SK-N-MC (cell line): ENCODE results near the gene DTWD2.

Source experiments
- DNase-seq: peaks from one replicate; pipeline ENCODE4 v3.0.0-alpha.2; 2011; ENCODE audit warnings: low read depth, low spot score
- H3K27ac ChIP-seq: fragments of 200-600 bp; sonication (generic); 2 replicates; pipeline ENCODE4 v1.5.1; 2016; ENCODE audit warnings: mixed run types
- H3K36me3 ChIP-seq: fragments of 200-600 bp; sonication (generic); 2 replicates; pipeline ENCODE4 v1.6.1; 2017; ENCODE audit warnings: antibody characterized with exemption, low read length, mixed read lengths; ENCODE audit not compliant: insufficient read depth
- H3K4me3 ChIP-seq: fragments of 200-600 bp; sonication (generic); 2 replicates; pipeline ENCODE4 v1.5.1; 2016
- H3K9ac ChIP-seq: fragments of 200-600 bp; sonication (generic); 2 replicates; pipeline ENCODE4 v1.8.0; 2017; ENCODE audit warnings: mixed run types, mixed read lengths; ENCODE audit not compliant: insufficient read length
- H3K9me3 ChIP-seq: fragments of 200-600 bp; sonication (generic); 2 replicates; pipeline ENCODE4 v1.6.1; 2017; ENCODE audit warnings: low read depth, mild to moderate bottlenecking, antibody characterized with exemption, low read length, moderate library complexity, mixed read lengths
- EZH2 ChIP-seq: fragments of 200-600 bp; sonication (generic); IDR thresholded peaks from one replicate; pipeline ENCODE4 v1.6.1; 2017; ENCODE audit warnings: antibody characterized with exemption
- FOXP2 ChIP-seq: optimal IDR thresholded peaks from 2 replicates; pipeline ENCODE3; 2011; ENCODE audit warnings: mild to moderate bottlenecking, moderate library complexity; ENCODE audit not compliant: insufficient read depth; ENCODE audit errors: extremely low read length, control extremely low read depth
- POLR2AphosphoS5 ChIP-seq: IDR thresholded peaks from 2 replicates; pipeline ENCODE4 v1.6.1; 2012; ENCODE audit warnings: mild to moderate bottlenecking, low read depth, low read length, borderline replicate concordance

Gene DTWD2

GRCh38 chr5:119028575-119028974, 40.2 kb upstream of the DTWD2 start:
- no peaks in the 10 kb centered on the region for H3K36me3 ChIP-seq
- H3K9ac ChIP-seq, result peak overlapping the region; percentile 34
- no peaks in the 10 kb centered on the region for H3K9me3 ChIP-seq
- H3K4me3 ChIP-seq, result peak overlapping the region; percentile 35; the same call in 1 of the 2 replicates
- DNase-seq, result peak; percentile 35
- peak overlapping the region; percentile 92 for H3K27ac ChIP-seq
- no peak for TF ChIP-seq FOXP2
- no peak for TF ChIP-seq POLR2AphosphoS5
- TF ChIP-seq EZH2, result no peak

- TF ChIP-seq POLR2AphosphoS5 (no peak), EZH2 (no peak)
- no peaks in the 10 kb centered on the region for H3K36me3 ChIP-seq
- no peak for DNase-seq
- no peak overlapping the region for H3K9ac ChIP-seq
- no peak overlapping the region for H3K4me3 ChIP-seq
- no peaks in the 10 kb centered on the region for H3K9me3 ChIP-seq
- H3K27ac ChIP-seq, result no peak overlapping the region
Observed at GRCh38 chr5:119022773-119023172, 34.4 kb upstream of the DTWD2 start.

GRCh38 chr5:119022017-119022745, 33.8 kb upstream of the DTWD2 start:
- DNase-seq, result no peak
- Histone ChIP-seq H3K9me3 (no peaks in the 10 kb centered on the region), H3K27ac (no peak overlapping the region), H3K36me3 (no peaks in the 10 kb centered on the region), H3K9ac (no peak overlapping the region), H3K4me3 (no peak overlapping the region)
- TF ChIP-seq POLR2AphosphoS5 (no peak), FOXP2 (no peak), EZH2 (no peak)

GRCh38 chr5:119021149-119021732, 32.9 kb upstream of the DTWD2 start:
- no peak overlapping the region for H3K27ac ChIP-seq
- no peaks in the 10 kb centered on the region for H3K36me3 ChIP-seq
- TF ChIP-seq POLR2AphosphoS5, result no peak
- no peak for TF ChIP-seq FOXP2
- TF ChIP-seq EZH2, result no peak
- no peaks in the 10 kb centered on the region for H3K9me3 ChIP-seq
- DNase-seq, result no peak
- H3K4me3 ChIP-seq, result no peak overlapping the region
- no peak overlapping the region for H3K9ac ChIP-seq

GRCh38 chr5:119019949-119020348, 31.6 kb upstream of the DTWD2 start:
- Histone ChIP-seq H3K27ac (no peak overlapping the region), H3K9me3 (no peaks in the 10 kb centered on the region), H3K9ac (no peak overlapping the region), H3K36me3 (no peaks in the 10 kb centered on the region), H3K4me3 (no peak overlapping the region)
- DNase-seq, result no peak
- no peak for TF ChIP-seq FOXP2
- no peak for TF ChIP-seq EZH2
- no peak for TF ChIP-seq POLR2AphosphoS5

- no peak overlapping the region for H3K9ac ChIP-seq
- H3K36me3 ChIP-seq, result no peaks in the 10 kb centered on the region
- H3K27ac ChIP-seq, result no peak overlapping the region
- TF ChIP-seq POLR2AphosphoS5 (no peak), FOXP2 (no peak), EZH2 (no peak)
- H3K9me3 ChIP-seq, result no peaks in the 10 kb centered on the region
- no peak for DNase-seq
- H3K4me3 ChIP-seq, result no peak overlapping the region
Observed at GRCh38 chr5:119019501-119019900, 31.2 kb upstream of the DTWD2 start.

GRCh38 chr5:119017994-119018393, 29.6 kb upstream of the DTWD2 start:
- no peak overlapping the region for H3K9ac ChIP-seq
- no peaks in the 10 kb centered on the region for H3K9me3 ChIP-seq
- DNase-seq, result no peak
- no peaks in the 10 kb centered on the region for H3K36me3 ChIP-seq
- TF ChIP-seq FOXP2 (no peak), EZH2 (no peak), POLR2AphosphoS5 (no peak)
- no peak overlapping the region for H3K4me3 ChIP-seq
- H3K27ac ChIP-seq, result no peak overlapping the region

GRCh38 chr5:119016125-119016774, 27.9 kb upstream of the DTWD2 start:
- Histone ChIP-seq H3K9ac (no peak overlapping the region), H3K9me3 (no peaks in the 10 kb centered on the region), H3K36me3 (no peaks in the 10 kb centered on the region), H3K4me3 (no peak overlapping the region), H3K27ac (no peak overlapping the region)
- TF ChIP-seq EZH2 (no peak), FOXP2 (no peak), POLR2AphosphoS5 (no peak)
- DNase-seq, result no peak

GRCh38 chr5:119011186-119011585, 22.8 kb upstream of the DTWD2 start:
- H3K36me3 ChIP-seq, result no peaks in the 10 kb centered on the region
- no peak overlapping the region for H3K9ac ChIP-seq
- DNase-seq, result no peak
- H3K27ac ChIP-seq, result no peak overlapping the region
- H3K9me3 ChIP-seq, result no peaks in the 10 kb centered on the region
- no peak overlapping the region for H3K4me3 ChIP-seq
- TF ChIP-seq EZH2, result no peak
- TF ChIP-seq FOXP2, result no peak
- no peak for TF ChIP-seq POLR2AphosphoS5
